Bronchial epithelial cell (primary cell): ENCODE measurements around the gene CLCN1. TPM values are rescaled to one million over a fixed set of nuclear protein-coding genes. Genes with fewer than 3 reads are reported as not detected.

Source experiments
- DNase-seq: peaks from one replicate; pipeline ENCODE4 v3.0.0-alpha.2; 2010; ENCODE audit warnings: low read depth
- FAIRE-seq: peaks from 2 replicates; lab custom pipeline; 2011; peaks lifted over from hg19 to GRCh38; lab: Jason Lieb, UNC
- H3K27me3 ChIP-seq: 2 replicates; pipeline ENCODE4 v1.5.1; 2011; ENCODE audit warnings: low read length; ENCODE audit not compliant: control insufficient read depth, insufficient read depth
- H3K36me3 ChIP-seq: 2 replicates; pipeline ENCODE4 v1.5.1; 2011; ENCODE audit warnings: low read length; ENCODE audit not compliant: control insufficient read depth, insufficient read depth
- H3K4me3 ChIP-seq: 2 replicates; pipeline ENCODE4 v1.5.1; 2011; ENCODE audit warnings: mild to moderate bottlenecking, low read depth, low read length, control low read depth
- total RNA-seq: library from RNA; depleted of rRNA; stranded (reverse); fragments of >200 nt; gene quantifications from 2 replicates; pipeline ENCODE4 v1.2.1, GENCODE V29; 2014
- TF ChIP-seq, protein P1 (sequence below): IDR thresholded peaks from 2 replicates; pipeline ENCODE4 v1.5.1; 2011; ENCODE audit warnings: mild to moderate bottlenecking, moderate library complexity, low read length, control low read depth, inconsistent platforms; ENCODE audit not compliant: insufficient read depth, severe bottlenecking

The CLCN1 gene
- total RNA-seq, 1 donor from 2014 or later: under 0.01 TPM

DNA sequence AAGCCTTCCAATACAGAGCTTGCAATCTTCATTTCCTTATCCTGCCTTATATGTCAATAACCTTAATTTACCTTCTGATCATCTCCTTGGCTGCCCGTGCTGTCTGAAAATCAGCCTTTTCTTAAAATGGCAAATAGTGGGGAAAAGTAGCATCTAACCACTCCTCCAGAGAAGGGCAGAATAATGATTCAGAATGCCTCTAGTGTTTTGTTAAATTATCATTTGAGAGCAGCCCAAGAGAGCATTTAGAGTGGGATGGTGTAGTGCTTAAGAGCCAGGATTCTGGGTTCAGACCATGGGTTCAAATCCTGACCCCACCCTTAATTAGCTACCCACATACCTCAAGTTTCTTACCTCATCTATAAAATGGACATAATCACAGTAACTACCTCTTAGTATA is 35.8 kb upstream of the CLCN1 start:
- H3K4me3 ChIP-seq: no peak overlapping the region
- H3K27me3 ChIP-seq: no peaks in the 10 kb centered on the region
- DNase-seq: no peak
- TF ChIP-seq, protein P1, sequence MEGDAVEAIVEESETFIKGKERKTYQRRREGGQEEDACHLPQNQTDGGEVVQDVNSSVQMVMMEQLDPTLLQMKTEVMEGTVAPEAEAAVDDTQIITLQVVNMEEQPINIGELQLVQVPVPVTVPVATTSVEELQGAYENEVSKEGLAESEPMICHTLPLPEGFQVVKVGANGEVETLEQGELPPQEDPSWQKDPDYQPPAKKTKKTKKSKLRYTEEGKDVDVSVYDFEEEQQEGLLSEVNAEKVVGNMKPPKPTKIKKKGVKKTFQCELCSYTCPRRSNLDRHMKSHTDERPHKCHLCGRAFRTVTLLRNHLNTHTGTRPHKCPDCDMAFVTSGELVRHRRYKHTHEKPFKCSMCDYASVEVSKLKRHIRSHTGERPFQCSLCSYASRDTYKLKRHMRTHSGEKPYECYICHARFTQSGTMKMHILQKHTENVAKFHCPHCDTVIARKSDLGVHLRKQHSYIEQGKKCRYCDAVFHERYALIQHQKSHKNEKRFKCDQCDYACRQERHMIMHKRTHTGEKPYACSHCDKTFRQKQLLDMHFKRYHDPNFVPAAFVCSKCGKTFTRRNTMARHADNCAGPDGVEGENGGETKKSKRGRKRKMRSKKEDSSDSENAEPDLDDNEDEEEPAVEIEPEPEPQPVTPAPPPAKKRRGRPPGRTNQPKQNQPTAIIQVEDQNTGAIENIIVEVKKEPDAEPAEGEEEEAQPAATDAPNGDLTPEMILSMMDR: no peak
- FAIRE-seq: no peak
- H3K36me3 ChIP-seq: no peaks in the 10 kb centered on the region

DNA sequence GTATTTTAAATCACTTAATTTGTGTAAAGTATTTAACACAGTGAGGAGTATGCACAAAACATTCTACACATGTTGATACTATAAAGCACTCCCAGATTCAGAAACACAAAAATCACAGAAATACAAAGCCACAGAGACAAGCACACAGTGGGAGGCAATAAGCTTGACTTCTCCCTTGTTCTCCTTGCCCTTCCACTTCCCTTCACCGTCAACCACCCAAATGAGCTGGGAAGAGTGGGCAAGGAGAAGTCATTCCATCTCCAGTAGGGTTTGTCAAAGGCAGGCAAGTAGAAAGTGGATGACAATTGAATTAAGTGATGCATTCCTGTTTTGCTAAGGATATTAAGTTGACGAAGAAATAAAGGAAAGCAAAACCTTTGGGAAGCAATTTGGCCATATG is 35.3 kb upstream of the CLCN1 start:
- H3K4me3 ChIP-seq: no peak overlapping the region
- TF ChIP-seq, protein P1: no peak
- H3K36me3 ChIP-seq: no peaks in the 10 kb centered on the region
- FAIRE-seq (no peak), DNase-seq (no peak)
- H3K27me3 ChIP-seq: no peaks in the 10 kb centered on the region

- Histone ChIP-seq H3K36me3 (no peaks in the 10 kb centered on the region), H3K27me3 (no peaks in the 10 kb centered on the region), H3K4me3 (no peak overlapping the region)
- TF ChIP-seq, protein P1: no peak
- DNase-seq: no peak
- no peak for FAIRE-seq
Observed at GRCh38 chr7:143281529-143281928, 34.4 kb upstream of the CLCN1 start.

DNA sequence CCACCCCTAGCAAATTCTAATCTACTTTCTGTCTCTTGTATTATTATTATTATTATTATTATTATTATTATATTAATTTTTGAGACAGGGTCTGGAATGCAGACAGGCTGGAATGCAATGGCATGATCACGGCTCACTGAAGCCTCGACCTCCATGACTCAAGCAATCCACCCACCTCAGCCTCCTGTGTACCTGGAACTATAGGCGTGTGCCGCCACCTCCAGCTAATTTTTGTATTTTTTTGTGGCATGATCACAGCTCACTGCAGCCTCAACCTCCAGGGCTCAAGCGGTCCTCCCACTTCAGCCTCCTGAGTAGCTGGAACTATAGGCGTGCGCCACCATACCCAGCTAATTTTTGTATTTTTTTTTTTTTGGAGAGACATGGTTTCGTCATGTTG is 33.8 kb upstream of the CLCN1 start:
- Histone ChIP-seq H3K4me3 (no peak overlapping the region), H3K36me3 (no peaks in the 10 kb centered on the region), H3K27me3 (no peaks in the 10 kb centered on the region)
- no peak for DNase-seq
- no peak for FAIRE-seq
- TF ChIP-seq, protein P1: no peak

DNA sequence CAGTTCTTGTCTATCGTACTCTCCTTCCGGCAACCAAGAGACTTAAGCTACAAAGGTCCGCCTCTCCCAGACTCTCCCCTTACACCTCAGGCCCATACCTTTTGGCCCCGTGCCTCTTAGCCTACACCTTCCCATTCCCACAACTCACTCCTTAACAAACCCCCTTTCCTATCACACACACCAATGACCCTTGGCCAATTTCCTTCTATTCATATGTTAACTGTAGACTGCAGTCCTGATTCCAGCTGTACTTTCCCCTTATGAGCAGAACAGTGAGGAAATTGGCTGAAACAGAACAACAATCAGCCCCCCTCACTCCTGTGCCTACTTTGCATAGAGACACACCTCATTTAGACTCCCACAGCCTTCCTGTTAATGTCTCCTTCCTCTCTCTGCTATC is 32.5 kb upstream of the CLCN1 start:
- Histone ChIP-seq H3K27me3 (no peaks in the 10 kb centered on the region), H3K36me3 (no peaks in the 10 kb centered on the region), H3K4me3 (no peak overlapping the region)
- TF ChIP-seq, protein P1: no peak
- DNase-seq (no peak), FAIRE-seq (no peak)
